T-cell (primary cell): Measurements from ENCODE around the gene DDX10. TPM values are rescaled to one million over a fixed set of nuclear protein-coding genes. Genes with fewer than 3 reads are reported as not detected.

ENCODE experiments used
- ATAC-seq, 4 experiments: fragments of 200-7000 bp in 3 of 4; fragments of 150-1000 bp in 1 of 4; cut with Tn5 transposase; replicated peaks in 1 of 4; 1 replicate in 3 of 4; 2 replicates in 1 of 4; pipeline ENCODE4 v1.10.0; 2021; ENCODE audit warnings: moderate library complexity in 3 of 4, mild to moderate bottlenecking in 2 of 4, moderate number of reproducible peaks in 1 of 4
- CTCF ChIA-PET, 2 donors: fragments of 300-600 bp; sonication (Branson Sonifier 250); formaldehyde crosslinking; loops; one replicate each; lab custom pipeline; 2022; ENCODE audit warnings: antibody characterized with exemption in 2 of 2; lab: Charles Lee
- POLR2A ChIA-PET, 2 donors: fragments of 300-600 bp; sonication (Branson Sonifier 250); formaldehyde crosslinking; loops; one replicate each; lab custom pipeline; 2022; ENCODE audit warnings: antibody characterized with exemption in 2 of 2; lab: Charles Lee
- DNase-seq, 35 experiments: peaks; one replicate each; pipeline versions ENCODE4 v3.0.0 to v3.0.0-alpha.2; 2013 to 2023
- H3K27ac ChIP-seq: one replicate; pipeline ENCODE4 v1.5.1; 2013; ENCODE audit warnings: low read length
- H3K27me3 ChIP-seq, 2 experiments: replicated peaks in 1 of 2; 1 replicate in 1 of 2; 2 replicates in 1 of 2; pipeline versions ENCODE4 v1.6.1 to v1.7.0; 2013; ENCODE audit warnings: low read length in 1 of 2, mixed read lengths in 1 of 2; ENCODE audit not compliant: control insufficient read depth in 2 of 2, insufficient read depth in 2 of 2; ENCODE audit errors: extremely low read depth in 1 of 2
- H3K36me3 ChIP-seq, 2 donors: 1 replicate in 1 of 2; 2 replicates in 1 of 2; pipeline versions ENCODE4 v1.6.1 to v1.7.0; 2013; ENCODE audit warnings: low read length in 1 of 2; ENCODE audit not compliant: control insufficient read depth in 2 of 2, insufficient read depth in 1 of 2; ENCODE audit errors: extremely low read depth in 1 of 2
- H3K4me1 ChIP-seq, 2 experiments: 1 replicate in 1 of 2; 2 replicates in 1 of 2; pipeline versions ENCODE4 v1.6.1 to v1.7.0; 2013; ENCODE audit warnings: low read length in 2 of 2, mixed read lengths in 1 of 2; ENCODE audit not compliant: insufficient read depth in 2 of 2, control insufficient read depth in 1 of 2; ENCODE audit errors: extremely low read depth in 1 of 2
- H3K4me3 ChIP-seq, 2 donors: 1 replicate in 1 of 2; 2 replicates in 1 of 2; pipeline versions ENCODE4 v1.5.1 to v1.7.0; 2013; ENCODE audit warnings: mild to moderate bottlenecking in 2 of 2, low read length in 1 of 2, moderate library complexity in 1 of 2; ENCODE audit not compliant: control insufficient read depth in 1 of 2; ENCODE audit errors: extremely low read depth in 1 of 2
- H3K9me3 ChIP-seq: 2 replicates; pipeline ENCODE4 v1.7.0; 2013
- H3K27ac Mint-ChIP-seq, 2 donors: one replicate each; pipeline ENCODE4 v1.8.0; 2020 to 2021; ENCODE audit warnings: mild to moderate bottlenecking in 2 of 2, mixed read lengths in 2 of 2
- H3K27me3 Mint-ChIP-seq, 2 donors: one replicate each; pipeline ENCODE4 v1.8.0; 2021 to 2022; ENCODE audit warnings: mixed read lengths in 2 of 2
- H3K36me3 Mint-ChIP-seq: one replicate; pipeline ENCODE4 v1.8.0; 2021; ENCODE audit warnings: mixed read lengths
- H3K4me1 Mint-ChIP-seq, 3 donors: one replicate each; pipeline ENCODE4 v1.8.0; 2020 to 2022; ENCODE audit warnings: mixed read lengths in 3 of 3, mild to moderate bottlenecking in 1 of 3
- H3K4me3 Mint-ChIP-seq, 3 donors: one replicate each; pipeline ENCODE4 v1.8.0; 2020 to 2022; ENCODE audit warnings: mild to moderate bottlenecking in 3 of 3, mixed read lengths in 3 of 3, moderate library complexity in 3 of 3
- H3K9me3 Mint-ChIP-seq, 3 donors: one replicate each; pipeline ENCODE4 v1.8.0; 2020 to 2022; ENCODE audit warnings: mixed read lengths in 3 of 3
- WGBS: methylation state at CpG from one replicate; pipeline ENCODE4 v1.1.5; 2013; ENCODE audit warnings: missing lambda C conversion rate; ENCODE audit not compliant: insufficient coverage; 5-methylcytosine and 5-hydroxymethylcytosine counted together
- total RNA-seq, 35 experiments: library from RNA in 6 of 35; stranded (reverse) in 6 of 35; fragments of 120-200 nt in 1 of 35; gene quantifications; one replicate each; pipeline versions ENCODE4 v1.2.1 to v1.2.4 and lab custom pipeline; 2013 to 2026

Gene DDX10
- total RNA-seq, 5 donors from 2014 or later (not counting 1 experiment from before 2014, with no cell fraction given), result 23.5 to 30.0 (median 27.0) TPM

GRCh38 chr11:108975641-108976071 lies 310.8 kb downstream of the DDX10 start:
- no peaks in the 10 kb centered on the region for H3K9me3 Mint-ChIP-seq
- POLR2A ChIA-PET, result no interaction called here
- WGBS, result 91% methylated on average over 4 of the region's 6 CpGs
- H3K27me3 Mint-ChIP-seq, result peaks cover 0 to 8% of the 10 kb centered on the region in 2 donors
- no peak for ATAC-seq
- no peaks in the 10 kb centered on the region for H3K36me3 Mint-ChIP-seq
- H3K4me3 Mint-ChIP-seq, result no peak overlapping the region
- CTCF ChIA-PET, result no interaction called here
- Histone ChIP-seq H3K27ac (no peak overlapping the region), H3K4me1 (no peaks in the 10 kb centered on the region), H3K27me3 (no peaks in the 10 kb centered on the region), H3K9me3 (no peaks in the 10 kb centered on the region), H3K4me3 (no peak overlapping the region), H3K36me3 (no peaks in the 10 kb centered on the region)
- H3K27ac Mint-ChIP-seq, result no peak overlapping the region
- no peak for DNase-seq
- H3K4me1 Mint-ChIP-seq, result no peaks in the 10 kb centered on the region

- no peaks in the 10 kb centered on the region for H3K4me1 ChIP-seq
- H3K27me3 ChIP-seq, result no peaks in the 10 kb centered on the region
- no peak overlapping the region for H3K4me3 ChIP-seq
- ATAC-seq (no peak), DNase-seq (no peak)
- ChIA-PET POLR2A (no interaction called here), CTCF (no interaction called here)
- H3K27me3 Mint-ChIP-seq, result peaks cover 1 to 4% of the 10 kb centered on the region in 2 donors
- no peak overlapping the region for H3K4me3 Mint-ChIP-seq
- no peaks in the 10 kb centered on the region for H3K9me3 ChIP-seq
- no peaks in the 10 kb centered on the region for H3K36me3 Mint-ChIP-seq
- no peaks in the 10 kb centered on the region for H3K9me3 Mint-ChIP-seq
- H3K27ac Mint-ChIP-seq, result no peak overlapping the region
- H3K27ac ChIP-seq, result no peak overlapping the region
- WGBS, result no CpG with 5 or more reads among the region's 6 CpGs
- H3K36me3 ChIP-seq, result no peaks in the 10 kb centered on the region
- H3K4me1 Mint-ChIP-seq, result no peaks in the 10 kb centered on the region
Measured at GRCh38 chr11:108983636-108984420, 319.0 kb downstream of the DDX10 start.

- no peak overlapping the region for H3K4me3 Mint-ChIP-seq
- DNase-seq (no peak), ATAC-seq (no peak)
- Histone ChIP-seq H3K9me3 (no peaks in the 10 kb centered on the region), H3K27ac (no peak overlapping the region), H3K4me1 (no peaks in the 10 kb centered on the region), H3K4me3 (no peak overlapping the region), H3K36me3 (no peaks in the 10 kb centered on the region), H3K27me3 (no peaks in the 10 kb centered on the region)
- H3K4me1 Mint-ChIP-seq, result no peaks in the 10 kb centered on the region
- peaks cover 0 to 2% (median 0%) of the 10 kb centered on the region in 3 donors for H3K9me3 Mint-ChIP-seq
- no peak overlapping the region for H3K27ac Mint-ChIP-seq
- CTCF ChIA-PET, result no interaction called here
- peaks cover 0 to 1% of the 10 kb centered on the region in 2 donors for H3K27me3 Mint-ChIP-seq
- POLR2A ChIA-PET, result no interaction called here
- no peaks in the 10 kb centered on the region for H3K36me3 Mint-ChIP-seq
Measured at GRCh38 chr11:108984523-108984922, 319.7 kb downstream of the DDX10 start.

DNA sequence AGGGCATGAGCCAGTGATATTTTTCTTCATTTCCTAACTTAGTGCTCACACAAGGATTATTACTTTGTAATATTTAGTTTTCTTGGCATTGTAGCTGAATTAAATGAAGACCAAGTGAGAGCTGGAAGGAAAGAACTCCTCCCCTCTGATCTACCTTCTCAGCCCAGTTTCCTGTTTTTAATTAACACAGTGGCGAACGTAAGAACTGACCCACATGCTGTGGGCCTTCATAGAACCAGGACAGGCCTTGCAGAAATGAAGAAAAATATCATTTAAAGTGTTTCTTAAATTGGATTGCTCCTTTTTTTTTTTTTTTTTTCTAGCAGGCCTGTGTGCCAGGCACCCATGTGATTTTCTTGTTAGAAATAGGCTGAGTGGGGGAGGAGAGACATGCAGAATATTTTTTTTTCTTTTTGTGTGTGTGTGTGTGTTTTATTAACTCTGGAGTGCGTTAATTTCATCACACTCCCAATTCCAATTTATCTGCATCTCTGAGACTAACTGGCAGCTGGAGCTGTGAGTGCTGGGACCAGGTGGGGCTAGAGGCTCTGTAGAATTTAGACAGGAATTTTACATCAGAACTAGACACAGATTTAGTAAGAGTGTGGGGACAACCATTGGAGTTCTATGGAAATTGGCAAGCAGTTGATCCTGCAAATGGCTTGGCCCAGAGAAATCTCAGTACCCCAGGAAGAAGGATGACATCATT lies 320.5 kb downstream of the DDX10 start:
- Histone ChIP-seq H3K27ac (no peak overlapping the region), H3K4me3 (no peak overlapping the region), H3K9me3 (no peaks in the 10 kb centered on the region), H3K36me3 (no peaks in the 10 kb centered on the region), H3K27me3 (no peaks in the 10 kb centered on the region), H3K4me1 (no peaks in the 10 kb centered on the region)
- Mint-ChIP-seq H3K36me3 (no peaks in the 10 kb centered on the region), H3K4me3 (no peak overlapping the region), H3K27ac (no peak overlapping the region), H3K9me3 (peaks cover 0 to 9% (median 0%) of the 10 kb centered on the region in 3 donors), H3K27me3 (peaks cover 0 to 1% of the 10 kb centered on the region in 2 donors), H3K4me1 (no peaks in the 10 kb centered on the region)
- WGBS, result no CpG with 5 or more reads among the region's 3 CpGs
- ATAC-seq, result no peak
- ChIA-PET POLR2A (no interaction called here), CTCF (no interaction called here)
- no peak for DNase-seq

- Mint-ChIP-seq H3K27me3 (peaks cover 0 to 1% of the 10 kb centered on the region in 2 donors), H3K9me3 (peaks cover 0 to 9% (median 0%) of the 10 kb centered on the region in 3 donors), H3K4me1 (no peaks in the 10 kb centered on the region), H3K4me3 (no peak overlapping the region), H3K27ac (no peak overlapping the region), H3K36me3 (no peaks in the 10 kb centered on the region)
- Histone ChIP-seq H3K4me3 (no peak overlapping the region), H3K27ac (no peak overlapping the region), H3K27me3 (no peaks in the 10 kb centered on the region), H3K4me1 (no peaks in the 10 kb centered on the region), H3K9me3 (no peaks in the 10 kb centered on the region), H3K36me3 (no peaks in the 10 kb centered on the region)
- DNase-seq, result no peak
- POLR2A ChIA-PET, result no interaction called here
- ATAC-seq, result no peak
- CTCF ChIA-PET, result no interaction called here
- 100% methylated on average over 1 of the region's 1 CpG for WGBS
Measured at GRCh38 chr11:108985945-108986279, 321.0 kb downstream of the DDX10 start.
